Activated gamma-delta T cell treated with Interleukin-2 at 50 U/mL for 16 hours (primary cell): ENCODE results near the gene CLUH.

ENCODE experiments used
- DNase-seq: peaks from one replicate; pipeline ENCODE4 v3.0.0-alpha.2; 2020

CLUH gene

DNA sequence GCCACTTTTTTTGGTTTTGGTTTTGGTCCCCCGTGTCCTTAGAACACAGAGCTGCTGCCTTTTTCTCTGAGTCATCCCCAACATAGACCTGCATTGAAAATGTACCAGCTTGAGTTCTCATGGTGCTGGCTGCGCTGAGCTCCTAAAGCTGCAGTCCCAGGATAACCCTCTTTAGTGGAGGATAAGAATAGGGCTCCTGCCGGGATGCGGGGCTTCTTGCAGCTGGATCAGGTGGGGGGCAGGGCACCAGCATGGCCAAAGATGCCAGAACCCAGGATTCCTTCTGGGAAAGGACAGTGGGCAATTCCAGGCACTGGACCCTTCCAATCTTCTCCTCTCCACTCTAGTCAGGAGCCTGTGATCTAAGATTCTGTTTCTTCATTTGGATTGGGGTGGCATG, 8.3 kb upstream of the CLUH start:
- DNase-seq, result no peak

DNA sequence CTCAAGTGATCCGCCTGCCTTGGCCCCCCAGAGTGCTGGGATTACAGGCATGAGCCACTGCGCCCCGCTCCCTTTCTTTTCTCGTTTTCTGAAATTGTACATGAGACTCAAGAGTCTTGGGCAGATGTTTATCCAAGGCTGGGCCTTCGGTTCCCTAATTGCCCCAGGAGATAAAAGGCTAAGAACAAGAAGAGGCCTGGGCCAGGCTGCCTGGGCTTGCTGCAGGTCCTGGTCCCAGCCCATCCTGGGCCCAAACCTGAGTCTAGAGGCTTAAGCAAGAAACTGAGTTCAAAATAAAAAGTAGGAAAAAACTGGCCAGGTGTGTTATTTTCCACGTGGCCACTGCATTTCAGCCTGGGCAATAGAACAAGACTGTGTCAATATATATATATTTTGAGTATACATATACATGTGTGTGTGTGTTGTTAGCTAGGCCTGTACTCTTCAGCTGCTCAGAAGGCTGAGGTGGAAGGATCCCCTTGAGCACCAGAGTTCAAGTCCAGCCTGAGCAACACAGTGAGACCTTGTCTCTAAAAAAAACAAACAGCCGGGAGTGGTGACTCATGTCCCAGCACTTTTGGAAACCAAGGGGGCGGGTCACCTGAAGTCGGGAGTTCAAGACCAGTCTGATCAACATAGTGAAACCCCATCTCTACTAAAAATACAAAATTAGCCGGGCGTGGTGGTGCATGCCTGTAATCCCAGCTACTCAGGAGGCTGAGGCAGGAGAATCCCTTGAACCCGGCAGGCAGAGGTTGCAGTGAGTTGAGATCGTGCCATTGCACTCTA, 6.8 kb upstream of the CLUH start:
- no peak for DNase-seq

DNA sequence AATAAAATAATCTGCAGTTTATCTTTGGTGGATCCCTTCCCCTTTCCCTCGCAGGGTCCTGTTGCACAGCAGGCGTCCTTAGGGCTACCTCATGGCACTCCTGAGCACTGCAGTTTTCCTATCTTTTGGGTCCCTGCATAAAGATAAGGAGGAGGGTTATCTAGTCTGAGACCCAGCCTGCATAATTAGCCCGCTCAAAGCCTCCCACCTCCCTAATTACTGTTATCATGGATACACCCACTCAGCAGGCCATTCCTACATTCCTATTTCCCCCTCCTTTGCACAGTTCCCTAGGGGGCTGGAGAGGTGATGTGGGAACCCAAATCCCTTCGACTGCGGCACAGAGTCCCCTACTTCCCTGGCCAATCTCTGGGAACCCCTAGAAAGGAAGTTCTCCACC, 5.1 kb upstream of the CLUH start:
- DNase-seq, result no peak

DNA sequence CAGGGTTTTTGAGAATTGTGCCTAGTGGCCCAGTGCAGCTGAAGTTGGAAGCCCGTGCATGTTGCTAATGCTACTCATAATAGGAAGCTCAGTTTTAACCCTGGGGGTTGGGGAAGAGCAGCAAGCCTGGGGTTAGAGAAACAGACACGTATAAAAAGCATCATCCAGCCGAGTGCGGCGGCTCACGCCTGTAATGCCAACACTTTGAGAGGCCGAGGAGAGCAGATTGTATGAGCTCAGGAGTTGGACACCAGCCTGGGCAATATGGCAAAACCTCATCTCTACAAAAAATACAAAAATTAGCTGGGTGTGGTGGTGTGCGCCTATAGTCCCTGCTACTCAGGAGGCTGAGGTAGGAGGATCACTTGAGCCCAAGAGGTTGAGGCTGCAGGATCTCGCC, 2.3 kb upstream of the CLUH start:
- DNase-seq, result no peak

DNA sequence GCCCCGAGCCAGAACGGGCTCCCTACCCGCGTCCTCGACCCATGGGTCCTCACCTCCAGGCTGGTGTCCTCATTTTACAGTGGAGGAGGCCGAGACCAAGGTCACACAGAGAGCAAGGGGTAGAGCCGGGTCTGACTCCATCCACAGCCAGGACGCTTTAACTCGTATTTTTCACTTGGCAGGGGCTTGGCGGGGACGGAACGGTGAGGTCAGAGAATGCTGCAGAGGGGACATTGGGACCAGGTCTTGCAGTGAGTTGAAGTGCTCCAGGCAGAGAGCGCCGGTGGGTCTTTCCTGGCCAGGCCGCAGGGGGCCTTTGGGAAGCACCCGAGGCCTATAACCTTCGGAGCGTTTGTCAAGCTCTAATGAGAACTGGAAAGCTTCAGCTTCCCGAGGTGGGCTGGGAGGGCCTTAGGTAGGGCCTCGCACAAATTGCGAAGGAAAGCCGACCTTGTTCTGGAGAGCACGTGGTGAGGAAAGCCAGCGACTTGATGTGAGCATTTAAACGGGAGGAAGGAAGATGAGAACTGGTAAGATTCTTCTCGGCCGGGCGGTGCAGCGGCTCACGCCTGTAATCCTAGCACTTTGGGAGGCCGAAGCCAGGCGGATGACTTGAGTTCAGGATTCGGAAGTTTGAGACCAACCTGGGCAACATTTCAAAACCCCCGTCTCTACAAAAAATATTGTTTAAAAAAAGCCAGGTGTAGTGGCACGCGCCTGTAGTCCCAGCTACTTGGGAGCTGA, 908 bp upstream of the CLUH start:
- no peak for DNase-seq

DNA sequence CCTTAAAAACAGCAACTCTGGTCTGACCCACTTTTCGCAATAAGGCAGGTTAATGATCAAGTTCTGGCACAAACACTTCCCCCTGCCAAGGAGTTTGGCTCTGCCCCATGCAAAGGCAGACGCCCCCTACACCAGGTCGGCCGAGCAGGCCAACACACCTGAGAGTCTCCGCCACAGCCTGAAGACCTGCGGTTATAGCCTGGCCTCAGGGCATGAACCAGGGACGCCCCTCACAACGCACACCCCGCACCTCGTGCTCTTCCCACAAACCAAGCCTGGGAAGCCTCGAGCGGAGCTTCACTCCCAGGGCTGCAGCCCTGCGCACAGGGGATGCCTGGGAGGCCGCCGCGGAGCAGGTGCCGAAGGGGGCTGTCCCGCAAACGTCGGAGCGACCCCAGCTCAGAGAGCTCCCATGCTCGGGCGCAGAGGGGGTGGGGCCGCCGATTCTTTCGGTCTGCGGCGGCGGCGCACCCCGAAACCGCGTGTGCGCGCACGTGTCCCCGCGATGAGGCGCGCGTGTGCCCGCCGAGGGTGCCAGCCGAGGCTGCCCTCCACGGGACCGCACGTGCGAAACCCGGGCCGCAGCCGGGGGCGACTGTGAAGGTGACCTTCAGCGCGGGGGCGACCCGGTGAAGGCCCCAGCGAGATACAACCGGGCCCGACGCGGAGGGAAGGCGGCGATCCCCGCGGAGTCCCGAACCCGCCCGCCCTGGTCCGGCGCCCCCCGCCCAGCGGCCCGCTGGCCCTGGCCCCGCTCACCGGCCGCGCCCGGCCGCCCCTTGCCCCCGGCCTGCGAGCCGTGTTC, 559 bp downstream of the CLUH start:
- DNase-seq, result no peak

DNA sequence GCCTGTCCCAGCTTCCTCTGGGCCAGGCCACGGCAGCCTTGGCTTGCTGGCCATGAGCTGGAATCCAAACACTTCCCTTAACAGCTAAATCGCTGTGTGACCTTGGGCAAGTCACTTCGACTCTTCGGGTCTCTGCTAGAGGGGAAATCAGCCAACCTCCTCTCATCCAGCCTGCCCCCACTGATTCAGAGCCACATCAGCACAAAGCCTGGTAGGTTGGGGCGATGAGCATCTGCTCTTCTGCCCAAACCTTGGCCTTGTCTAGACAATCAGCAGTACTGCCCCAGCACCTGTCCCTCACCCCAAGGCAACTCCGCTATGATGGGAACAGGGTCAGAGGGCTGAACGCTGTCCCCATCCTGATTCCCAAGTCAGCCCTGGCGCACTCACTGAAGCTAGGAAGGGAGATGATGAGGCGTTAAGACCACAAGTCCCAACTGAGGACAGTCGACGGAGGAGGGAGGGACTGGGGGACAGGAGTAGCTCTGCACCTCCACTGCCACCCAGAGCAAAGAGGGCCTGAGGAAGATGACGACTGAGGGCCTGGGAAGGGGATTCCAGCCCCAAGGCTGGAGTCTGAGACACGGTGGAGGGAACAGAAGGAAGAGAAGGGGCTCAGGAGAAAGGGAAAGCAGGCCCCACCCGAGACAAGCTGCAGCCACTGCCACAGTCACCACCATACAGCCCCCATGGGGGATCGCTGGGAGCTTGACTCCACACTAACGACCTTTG, 1.3 kb downstream of the CLUH start:
- DNase-seq, result no peak

DNA sequence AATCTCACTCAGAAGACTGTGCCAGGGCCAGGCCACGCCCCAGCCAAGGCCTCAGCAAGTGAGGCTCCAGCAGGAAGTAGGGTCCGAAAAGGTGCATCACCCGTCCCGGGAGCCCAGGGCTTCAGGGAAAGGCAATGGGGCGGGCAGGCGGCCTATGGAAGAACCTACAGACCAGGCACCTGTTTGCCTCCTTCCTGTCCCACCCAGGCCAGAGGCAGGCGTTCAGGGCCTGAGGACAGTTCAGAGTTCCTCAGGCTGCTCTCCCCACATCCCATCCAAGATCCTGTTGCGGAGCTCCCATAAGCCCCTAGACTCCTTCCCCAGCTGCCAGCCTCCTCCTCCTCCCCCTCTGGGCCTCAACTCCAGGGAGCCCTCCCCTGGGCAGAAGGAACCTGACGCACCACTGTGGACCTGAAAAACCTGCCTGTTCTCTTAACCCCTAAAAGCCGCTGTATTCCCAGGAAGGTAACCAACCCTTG, 2.3 kb downstream of the CLUH start:
- DNase-seq, result no peak

DNA sequence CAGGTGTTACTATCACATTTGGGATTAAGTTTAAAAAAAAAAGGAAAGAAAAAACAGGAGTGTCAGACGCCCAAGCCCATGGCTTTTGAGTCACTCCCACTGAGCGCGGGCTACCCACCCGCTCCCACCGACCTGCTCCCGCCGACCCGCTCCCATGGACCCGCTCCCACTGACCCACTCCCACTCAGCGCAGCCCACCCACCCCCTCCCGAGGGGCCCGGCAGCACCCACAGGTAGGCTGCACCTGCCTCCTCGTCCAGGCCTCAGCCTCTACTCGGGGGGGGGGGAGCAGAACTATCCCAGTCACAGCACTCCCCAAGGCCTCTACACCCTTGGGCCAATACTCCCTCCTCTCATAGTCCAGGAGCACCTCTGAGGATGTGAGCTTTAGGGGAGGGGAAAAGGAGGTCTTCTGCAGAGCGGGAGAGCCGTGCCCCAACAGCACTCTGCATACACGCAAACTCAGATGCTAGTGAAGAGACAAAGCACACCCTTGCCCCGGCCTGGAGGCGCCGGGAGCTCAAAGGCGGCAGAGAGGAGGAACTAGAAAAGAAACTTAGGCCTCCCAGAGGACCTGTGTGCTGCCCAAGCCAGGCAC, 2.9 kb downstream of the CLUH start:
- no peak for DNase-seq

DNA sequence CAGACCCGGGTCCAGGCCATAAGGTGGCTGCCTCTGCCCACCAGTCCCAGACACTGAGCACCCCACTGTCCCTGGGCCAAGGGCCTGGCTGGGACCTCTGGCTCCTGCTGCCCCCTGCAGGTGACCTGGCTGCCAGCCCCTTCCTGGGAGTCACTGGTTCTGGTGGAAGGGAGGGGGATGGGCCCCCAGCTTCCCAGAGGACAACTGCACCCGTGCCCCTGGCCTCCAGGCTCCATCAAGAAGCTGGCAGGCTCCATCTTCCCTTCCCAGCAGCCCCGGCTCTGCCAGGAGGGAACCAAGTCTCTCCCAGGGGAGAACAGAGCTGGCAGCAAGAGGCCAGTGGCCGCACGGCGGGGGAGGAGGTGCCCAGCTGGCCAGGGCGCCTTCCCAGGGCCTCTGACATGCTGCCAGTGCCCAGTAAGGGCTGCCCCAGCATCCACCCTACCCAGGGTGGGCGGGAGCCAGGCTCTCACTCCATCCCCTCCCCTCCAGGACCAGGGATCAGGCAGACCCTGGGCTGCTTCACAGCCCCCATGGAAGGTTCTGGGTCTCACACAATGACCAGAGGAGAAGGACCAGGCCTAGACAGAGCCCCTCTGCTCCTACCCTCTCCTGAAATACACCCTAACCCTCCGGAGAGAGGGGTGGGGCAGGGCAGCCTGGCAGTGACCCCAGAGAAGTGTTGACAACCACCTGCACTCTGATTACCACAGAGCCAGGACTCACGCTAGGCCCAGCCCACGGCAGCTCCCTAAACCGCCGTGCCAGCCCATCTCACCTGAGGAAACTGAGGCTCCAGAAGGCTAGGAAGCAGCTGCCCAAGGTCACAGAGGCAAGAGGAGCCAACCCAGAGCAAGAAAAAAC, 3.6 kb downstream of the CLUH start:
- no peak for DNase-seq

DNA sequence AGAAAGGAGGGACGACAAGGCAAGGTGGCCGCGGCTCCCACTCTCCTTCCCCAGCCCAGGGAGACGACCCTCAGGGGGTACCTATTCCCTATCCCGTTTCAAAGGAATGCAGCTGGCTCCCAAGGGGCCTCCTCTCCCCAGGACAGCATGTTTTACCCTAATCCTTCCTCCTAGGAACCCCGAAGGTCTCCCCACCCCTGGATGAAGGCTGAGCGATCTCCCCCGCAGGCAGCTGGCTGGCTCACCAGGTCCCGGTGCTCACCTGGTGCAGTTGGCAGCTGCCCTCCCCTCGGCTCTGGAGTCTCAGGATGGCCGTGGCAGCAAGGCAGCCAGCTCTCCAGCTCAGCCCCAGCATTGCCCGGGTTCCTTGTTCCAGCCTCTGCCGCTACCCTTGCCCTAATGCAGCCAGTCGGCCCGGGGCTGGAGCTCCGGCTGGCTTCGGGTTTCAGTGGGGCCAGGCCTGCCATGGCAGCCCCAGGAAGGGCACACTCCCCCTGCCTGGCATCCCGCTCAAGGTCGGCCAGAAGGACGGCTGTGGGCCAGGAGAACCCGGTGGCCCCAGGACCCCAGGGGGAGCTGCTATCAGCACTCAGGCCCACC, 4.6 kb downstream of the CLUH start:
- no peak for DNase-seq

DNA sequence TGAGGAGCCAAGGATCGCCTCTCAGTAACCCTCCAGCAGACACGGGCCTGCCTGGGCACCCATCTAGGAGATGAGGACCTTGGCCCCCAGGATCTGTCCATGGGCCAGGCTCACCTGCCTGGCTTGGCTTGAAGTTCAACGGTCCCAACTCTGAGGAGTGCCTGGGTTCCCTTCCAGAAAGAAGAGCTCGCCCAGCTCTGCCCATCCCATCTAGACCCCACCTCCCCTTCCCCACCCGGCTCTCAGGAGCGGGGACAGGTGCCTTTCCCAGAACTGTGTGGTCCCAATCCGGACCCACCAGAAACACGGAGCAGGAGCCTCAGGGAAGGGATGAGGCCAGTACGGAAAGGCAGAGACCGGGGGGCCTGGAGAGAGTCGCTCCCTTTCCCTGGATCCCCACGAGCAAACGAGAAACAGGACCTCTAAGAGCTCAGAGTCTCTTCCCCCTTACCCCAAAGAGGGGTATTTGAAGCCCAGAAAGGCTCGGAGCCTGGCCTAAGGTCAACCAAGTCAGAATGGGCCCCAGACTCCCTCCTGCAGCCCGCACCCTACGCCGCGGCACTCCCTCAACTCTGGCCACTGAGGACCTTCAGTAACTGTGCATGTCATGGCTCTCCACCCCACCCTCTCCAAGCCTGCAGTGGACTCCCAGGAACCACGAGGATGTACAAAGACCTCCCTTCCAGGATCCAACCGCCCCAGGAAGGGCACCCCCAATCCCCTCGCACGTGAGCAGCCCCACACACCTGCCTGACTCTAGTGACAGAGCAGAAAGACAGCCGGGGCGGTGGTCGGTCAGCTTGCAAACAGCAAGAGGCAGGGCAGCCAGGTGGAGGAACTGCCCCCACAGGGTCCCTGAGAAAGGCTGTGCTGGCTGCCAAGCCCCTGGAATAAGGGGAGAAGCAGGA, 5.4 kb downstream of the CLUH start:
- no peak for DNase-seq

DNA sequence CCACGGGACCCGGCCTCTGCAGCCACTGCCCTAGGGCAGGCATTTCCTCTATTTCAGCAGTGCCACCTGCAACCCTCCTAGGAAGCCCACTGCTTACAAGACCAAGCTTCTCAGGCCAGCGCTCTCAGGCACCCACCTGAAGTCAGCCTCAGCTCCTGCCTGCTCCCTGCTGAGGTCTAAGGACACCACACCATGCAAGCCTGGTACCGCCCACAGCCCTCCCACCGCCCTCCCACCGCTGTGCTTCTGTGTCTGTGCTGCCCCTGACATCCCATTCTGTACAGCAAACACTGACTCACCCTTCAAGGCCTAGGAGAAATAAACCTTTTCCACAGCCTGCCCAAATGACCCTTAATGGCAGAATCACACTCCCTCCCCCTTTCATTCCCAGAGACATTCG, 6.3 kb downstream of the CLUH start:
- DNase-seq, result no peak

DNA sequence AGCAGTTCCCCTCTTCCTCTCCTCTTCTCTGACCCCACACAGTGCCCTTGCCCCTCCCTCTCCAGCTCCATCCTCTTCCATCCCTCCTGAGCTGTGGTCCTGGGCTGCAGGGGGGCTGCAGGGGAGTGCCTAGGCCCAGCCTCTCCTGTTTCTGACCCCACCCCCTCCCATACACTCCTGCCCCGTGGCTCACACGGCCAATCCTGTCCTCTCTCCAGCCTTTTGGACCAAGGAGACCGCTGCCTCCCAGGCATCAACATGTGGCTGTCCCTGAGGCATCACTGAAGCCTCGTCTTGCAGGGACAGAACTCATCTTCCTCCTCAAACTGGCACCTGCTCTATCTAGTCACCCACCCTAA, 6.7 kb downstream of the CLUH start:
- DNase-seq, result no peak

DNA sequence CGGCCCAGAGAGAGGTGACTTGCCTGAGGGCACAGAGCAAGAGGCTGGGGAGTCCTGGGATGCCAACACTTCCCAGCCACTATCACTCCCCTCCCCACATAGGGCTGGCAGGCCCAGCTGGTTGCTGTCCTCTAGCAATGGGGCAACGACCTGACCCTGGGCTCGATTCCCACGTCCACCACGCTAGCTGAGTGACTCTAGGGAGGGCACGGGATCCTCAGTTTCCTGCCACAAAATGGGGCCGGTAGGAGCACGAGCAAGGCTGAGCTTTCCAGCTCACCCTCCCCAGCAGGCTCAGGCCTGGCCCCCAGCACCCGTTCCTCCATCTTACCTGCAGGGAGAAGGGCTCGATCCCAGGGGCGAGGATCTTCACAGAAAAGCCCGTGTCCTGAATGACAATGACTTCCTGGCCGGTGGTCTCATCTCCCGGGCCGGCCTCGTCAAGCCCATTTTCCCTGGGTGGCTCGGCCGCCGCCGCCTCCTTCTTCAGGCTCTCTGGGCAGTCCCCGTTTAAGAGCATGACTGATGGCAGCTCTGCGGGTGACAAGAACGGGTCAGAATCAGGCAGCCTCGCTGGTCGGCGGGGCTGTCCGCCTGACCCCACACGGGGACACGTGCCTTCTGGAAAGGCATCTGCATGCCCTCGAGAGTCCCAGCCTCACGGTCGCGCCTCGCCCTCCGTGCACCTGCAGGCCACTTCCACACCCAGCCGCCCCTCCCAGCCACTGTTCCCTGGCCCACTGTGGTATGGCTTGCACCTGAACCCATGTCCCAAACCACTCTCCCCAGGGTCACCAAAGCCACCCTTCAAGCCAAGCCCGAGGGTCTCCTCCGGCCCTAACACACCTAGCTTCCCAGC, 7.3 kb downstream of the CLUH start:
- DNase-seq, result no peak

DNA sequence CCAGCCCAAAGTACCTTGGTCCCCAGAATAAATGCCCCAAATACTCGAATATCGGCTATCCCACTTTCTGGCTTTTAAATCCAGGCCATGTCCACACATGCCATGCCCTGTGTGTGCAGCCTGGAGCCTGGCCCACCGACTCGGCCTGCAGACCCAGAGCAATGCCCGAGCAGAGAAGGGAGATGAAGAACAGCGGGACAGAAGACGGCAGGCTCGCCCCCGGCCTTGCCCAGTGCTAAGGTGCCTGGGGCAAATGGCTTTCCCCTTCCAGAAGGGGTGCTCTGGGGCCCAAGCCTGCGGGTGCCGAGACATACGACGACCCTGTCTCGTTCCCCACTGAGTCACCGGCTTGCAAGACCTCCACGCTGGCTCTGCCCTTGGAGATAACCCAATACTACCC, 8.0 kb downstream of the CLUH start:
- no peak for DNase-seq

DNA sequence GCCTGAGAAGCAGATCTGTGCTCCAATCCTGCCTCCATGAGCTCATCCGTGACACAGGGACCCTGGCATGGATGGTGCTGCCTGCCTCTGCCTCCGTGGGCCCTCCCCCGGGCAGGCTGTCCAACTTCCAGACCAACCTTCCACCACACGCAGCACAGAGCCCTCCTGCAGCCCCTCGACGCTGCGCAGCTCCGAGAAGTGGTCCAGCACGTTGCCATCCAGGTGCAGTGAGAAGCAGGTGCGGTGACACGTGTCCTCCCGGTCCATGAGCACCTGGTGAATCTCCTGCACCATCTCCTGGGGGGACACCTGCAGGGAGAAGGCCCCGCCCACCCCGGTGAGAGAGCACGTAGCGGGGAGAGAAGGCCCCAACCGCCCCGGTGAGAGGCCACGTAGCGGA, 8.4 kb downstream of the CLUH start:
- DNase-seq, result no peak

DNA sequence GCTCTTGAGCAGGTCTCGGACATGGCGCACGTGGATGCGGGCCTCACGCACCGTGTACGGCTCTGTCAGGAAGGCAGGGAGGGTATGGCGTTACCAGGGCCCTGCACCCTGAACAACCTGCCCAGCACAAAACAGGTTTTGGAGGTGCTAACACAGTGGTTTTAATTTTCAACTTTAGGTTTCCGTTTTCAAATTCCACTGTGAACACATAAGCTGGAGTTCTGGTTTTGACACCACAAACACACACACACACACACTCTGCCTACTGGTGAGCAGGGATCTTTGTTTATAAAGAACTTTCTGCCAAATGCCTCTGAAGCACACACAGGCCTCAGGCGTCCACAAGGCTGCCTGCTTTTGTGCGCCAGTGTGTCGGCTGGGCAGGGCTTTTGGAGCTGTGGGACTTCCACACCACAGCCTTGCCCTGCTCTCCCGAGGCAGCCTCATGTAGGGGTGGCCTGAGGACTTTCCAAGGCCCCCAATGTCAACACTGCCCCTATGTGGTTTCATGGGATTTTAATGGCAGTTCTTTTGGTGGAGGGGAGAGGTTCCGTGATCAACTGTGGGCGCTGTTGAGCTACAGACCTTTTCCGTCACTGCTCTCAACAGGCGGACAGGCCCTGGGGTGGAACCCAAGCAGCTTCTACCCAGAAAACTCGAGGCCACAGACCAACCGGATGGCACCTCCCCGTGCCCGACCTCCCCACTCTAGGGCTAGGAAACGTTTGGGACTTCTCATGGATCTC, 9.4 kb downstream of the CLUH start:
- no peak for DNase-seq
